HG03175 (cell line): Measurements from ENCODE around the gene PRKAG2.

Experiments
- ATAC-seq: cut with Tn5 transposase; IDR thresholded peaks from one replicate; pipeline ENCODE4 v1.9.1; 2021; ENCODE audit warnings: mild to moderate bottlenecking, moderate library complexity; ENCODE audit not compliant: unreplicated experiment

Gene PRKAG2

DNA sequence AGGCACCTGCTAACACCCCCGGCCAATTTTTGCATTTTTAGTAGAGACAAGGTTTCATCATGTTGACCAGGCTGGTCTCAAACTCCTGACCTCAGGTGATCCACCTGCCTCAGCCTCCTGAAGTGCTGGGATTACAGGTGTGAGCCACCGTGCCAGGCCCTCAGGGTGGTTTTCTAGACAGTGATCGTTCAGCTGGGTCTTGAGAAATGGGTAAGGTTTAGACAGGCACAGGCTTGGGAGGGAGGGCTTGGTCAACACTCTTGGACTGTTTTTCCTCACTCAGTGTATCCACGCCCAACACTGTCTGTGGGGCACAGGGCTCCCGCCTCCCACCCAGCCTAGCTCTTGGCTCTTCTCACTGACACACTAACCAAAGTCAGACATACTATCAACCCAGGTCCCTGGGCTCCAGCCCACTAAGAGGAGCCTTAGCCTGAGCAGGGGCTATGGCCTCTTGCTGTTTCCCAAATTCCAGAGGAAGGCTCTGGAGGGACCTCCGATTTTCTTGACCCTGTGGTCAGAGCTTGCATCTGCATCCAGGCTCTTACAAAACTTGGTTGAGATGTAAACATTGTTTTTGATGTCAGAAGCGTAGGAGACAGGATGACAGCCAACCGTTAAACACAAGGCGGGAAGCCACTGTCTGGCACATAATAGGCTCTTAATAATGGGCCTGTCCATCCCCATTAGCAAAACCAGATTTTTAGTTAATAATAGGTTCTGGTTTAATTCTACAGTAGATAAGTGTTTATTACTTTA lies 143.9 kb downstream of the PRKAG2 start:
- ATAC-seq = no peak

GRCh38 chr7:151732292-151732691 lies 144.6 kb downstream of the PRKAG2 start:
- no peak for ATAC-seq

- no peak for ATAC-seq
These were observed 145.9 kb downstream of the PRKAG2 start for GRCh38 chr7:151731022-151731441.

DNA sequence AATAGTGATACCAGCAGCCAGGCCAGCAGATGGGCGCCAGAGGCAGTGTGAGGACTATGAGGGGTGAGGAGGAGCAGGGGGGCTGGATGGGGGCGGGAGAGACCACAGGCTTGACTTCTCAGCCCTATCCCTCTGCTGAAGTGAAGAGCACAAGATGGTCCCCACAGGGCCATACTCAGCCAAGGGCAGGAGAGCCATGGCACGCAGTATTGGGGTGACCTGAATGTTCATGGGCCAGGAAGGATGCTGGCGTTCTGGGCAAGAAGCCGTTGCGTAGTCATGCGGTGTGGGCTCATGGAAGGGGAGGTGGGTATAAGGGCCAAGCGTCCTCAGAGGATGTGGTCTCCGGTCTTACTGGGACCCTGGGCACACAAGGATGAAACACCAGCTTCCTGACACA lies 146.3 kb downstream of the PRKAG2 start:
- ATAC-seq = no peak

GRCh38 chr7:151729521-151729921 lies 147.4 kb downstream of the PRKAG2 start:
- ATAC-seq = no peak

DNA sequence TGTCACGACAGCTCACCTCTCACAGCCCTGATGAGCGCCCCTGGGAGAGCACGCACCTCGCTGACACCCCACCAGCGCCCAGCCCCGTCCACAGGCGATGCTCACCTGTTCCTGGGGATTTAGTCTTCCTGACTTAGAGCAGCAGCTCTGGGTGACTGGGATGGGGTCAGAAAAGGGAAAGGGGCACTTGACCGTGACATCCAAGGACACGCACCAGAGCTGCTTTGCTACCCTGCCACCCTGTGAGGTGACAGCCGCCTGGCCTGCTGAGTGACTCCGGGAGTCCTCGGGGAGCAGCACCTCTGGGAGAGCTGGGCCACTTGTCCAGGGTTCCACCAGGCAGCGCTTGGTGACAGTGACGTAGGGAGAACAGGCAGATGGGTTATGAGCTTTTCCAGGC lies 148.2 kb downstream of the PRKAG2 start:
- ATAC-seq = no peak

DNA sequence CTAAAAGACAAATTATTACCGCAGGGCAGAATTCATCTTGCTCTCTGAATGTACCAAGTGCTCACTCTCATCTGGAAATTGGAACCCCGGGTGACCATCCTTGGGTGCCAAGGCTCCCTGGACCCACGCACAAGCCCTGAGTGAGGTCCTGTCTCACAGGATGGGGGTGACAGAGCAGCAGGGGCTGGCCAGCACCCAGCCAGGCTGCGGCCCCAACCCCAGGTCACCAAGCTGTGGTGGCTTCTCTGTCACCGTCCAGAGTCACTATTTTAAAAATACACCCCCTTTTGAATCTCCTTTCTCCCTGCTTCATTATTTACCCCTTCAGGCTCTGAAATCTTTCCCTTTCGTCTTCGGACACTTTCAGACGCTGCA lies 148.6 kb downstream of the PRKAG2 start:
- no peak for ATAC-seq

DNA sequence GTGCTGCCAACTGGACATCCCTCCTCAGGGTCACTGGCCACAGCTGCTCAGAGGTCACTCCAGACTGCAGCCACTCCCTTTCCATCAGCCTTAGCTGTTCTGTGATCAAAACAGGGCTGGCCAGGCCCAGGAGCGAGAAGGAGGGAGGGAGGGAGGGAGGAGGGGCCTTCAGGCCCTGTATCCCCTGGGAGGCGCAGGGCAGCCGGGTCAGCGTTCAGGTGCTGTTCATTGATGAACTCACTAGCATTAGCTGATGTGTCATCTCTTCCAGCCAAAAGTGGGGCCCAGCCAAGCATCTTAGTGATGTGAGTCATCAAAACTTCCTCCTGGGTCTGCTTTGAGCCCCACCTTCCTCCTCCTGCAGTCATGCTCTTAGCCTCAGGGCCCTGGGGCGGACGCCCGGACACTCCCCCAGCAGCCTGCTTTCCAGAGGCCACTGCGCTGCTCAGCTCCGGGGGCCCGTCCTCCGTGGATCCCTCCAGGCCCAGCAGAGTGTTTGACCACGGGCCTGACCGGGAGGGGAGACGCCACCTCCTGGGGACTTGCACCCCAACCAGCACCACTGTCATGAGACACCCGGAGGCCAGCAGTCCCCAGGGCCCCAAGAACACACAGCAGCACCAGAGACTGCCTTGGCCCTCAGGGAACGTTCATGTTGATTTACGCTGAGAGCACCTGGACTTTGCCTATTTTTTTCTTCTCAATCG lies 149.2 kb downstream of the PRKAG2 start:
- peak; percentile 78 for ATAC-seq

GRCh38 chr7:151726652-151727578 lies 150.0 kb downstream of the PRKAG2 start:
- ATAC-seq = no peak

GRCh38 chr7:151725844-151726651 lies 150.9 kb downstream of the PRKAG2 start:
- no peak for ATAC-seq

- peak; percentile 36 for ATAC-seq
These were observed 151.9 kb downstream of the PRKAG2 start for GRCh38 chr7:151724920-151725584.

DNA sequence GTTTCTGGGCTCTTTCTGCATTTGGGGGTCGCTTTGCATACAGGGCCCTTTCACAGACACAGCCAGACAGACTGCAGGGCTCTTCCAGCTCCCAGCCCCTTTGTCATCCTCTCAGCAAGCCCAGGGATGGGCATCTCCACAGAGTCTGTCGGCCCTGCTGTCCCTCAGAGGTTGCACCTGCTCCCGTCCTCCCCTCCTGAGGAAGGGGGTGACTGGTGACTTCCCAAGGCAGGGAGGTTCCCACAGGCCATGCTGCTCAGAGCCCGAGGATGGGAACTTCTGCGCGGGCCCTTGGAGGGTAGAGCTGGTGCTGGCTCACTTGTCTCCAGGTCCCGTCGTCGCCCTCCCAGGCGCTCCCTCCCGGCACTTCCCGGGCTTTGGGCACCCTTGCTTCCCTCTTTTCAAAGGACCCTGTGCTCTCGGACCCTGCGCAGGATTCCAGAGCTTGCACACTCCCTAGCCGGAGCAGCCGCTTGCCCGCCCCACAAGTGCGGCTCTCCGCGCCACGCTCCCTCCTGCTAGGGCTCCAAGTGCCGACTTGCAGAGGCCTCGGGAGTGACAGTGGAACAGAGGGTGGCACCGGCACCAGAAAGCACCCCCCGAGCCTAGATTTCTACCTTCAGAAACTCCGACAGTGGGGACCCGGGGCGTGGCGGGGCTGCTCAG lies 152.5 kb downstream of the PRKAG2 start:
- ATAC-seq = no peak

DNA sequence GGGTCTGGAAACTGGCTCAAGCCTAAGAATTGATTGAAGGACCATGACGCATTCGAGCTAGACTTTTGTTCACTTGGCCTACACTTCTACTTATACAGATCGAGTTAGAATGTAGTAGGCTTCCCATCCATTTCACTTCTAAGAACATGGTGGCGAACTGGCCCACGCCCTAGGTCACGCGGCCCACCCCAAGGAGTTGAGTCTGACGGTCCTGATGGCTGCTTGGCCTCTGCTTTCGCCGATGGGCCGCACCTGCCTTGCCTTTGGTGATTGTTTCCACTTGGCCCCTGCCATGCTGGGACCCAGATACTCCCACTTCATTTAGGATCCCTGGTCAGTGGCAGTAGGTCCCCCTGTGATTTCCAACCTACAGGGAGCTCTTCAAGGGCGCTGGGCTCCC lies 153.6 kb downstream of the PRKAG2 start:
- no peak for ATAC-seq

- no peak for ATAC-seq
These were observed 154.4 kb downstream of the PRKAG2 start for GRCh38 chr7:151722533-151722932.

DNA sequence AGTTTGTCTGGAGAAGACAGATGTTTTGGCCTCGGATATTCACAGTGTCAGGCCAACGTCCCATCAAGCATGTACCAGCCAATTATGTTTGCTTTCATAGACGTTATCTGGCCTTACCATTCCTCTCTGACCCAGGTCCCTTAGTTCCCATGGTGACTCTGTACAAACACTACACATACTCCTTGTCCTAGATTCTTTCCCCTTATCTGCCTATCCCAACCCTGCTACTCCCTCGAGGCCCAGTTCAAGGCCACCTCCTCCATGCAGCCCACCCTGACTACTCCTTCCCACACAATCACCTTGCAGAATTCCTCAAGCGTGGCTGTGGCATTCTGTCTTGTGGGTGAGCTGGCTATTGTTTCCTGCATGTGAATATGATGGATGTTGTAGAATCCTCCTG lies 155.2 kb downstream of the PRKAG2 start:
- no peak for ATAC-seq

GRCh38 chr7:151721236-151721635 lies 155.7 kb downstream of the PRKAG2 start:
- ATAC-seq = no peak

GRCh38 chr7:151720280-151720679 lies 156.6 kb downstream of the PRKAG2 start:
- ATAC-seq = no peak

DNA sequence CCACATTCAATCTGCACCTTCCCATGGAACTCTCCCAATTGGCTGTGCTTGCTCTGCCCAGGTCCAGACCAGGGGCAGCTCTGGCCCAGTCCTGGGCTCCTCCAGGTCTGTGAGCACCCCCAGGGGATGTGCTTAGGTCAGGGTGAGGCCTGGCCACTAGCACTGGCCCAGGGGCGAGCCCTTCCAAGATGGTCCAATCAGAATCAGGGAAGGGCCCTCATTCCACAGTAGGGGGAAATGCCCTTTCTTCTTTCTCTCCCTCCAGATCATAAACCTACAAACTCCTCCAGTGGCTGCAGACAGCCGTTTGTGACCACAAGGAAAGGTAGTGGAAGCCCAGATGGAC lies 157.0 kb downstream of the PRKAG2 start:
- no peak for ATAC-seq

DNA sequence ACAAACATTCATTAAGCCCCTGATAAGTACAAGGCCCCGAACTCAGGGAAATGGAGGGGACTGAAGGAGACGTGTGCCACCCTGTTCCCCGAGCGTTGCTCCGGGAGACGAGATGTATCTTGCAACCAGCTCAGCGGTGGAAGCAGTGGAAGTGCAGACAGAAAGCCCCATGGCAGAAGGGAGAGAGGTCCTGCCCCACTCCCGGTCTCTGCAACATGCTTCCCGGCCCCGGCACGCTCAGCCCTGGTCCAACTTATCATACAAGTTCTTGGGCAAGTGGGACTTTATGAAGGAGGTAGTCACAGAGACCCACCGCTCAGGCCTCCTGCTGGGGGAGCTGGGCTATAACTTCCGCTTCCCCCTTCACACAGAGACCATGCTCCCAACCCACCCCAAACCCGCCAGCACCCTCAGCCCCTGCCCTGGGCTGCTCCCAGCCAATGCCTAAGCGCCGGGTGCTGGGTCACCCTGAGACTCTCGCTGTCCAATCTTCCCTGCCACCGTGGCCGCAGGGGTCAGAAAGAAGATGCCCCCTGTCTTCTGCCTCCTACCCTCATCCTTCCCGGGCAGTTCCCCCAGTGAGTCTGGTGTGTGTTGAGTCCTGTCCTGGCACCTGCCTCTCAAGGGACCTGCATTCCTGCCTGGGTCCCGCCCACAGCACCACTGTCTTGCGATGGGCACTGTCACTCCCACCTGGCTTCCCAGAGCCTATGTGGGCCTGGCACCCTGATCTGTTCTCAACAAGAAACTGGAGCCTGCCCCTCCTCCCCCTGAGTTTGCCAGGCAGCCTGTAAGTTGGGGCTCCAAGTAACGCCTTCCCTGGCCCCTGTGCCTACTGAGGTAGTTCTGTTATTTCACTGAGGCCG lies 157.7 kb downstream of the PRKAG2 start:
- no peak for ATAC-seq
